ENCODE results near the gene SPEN. TPM values are rescaled to one million over a fixed set of nuclear protein-coding genes. Genes with fewer than 3 reads are reported as not detected.

SPEN gene
- total RNA-seq, 1 experiment from 2014 or later: 44.2 TPM

DNA sequence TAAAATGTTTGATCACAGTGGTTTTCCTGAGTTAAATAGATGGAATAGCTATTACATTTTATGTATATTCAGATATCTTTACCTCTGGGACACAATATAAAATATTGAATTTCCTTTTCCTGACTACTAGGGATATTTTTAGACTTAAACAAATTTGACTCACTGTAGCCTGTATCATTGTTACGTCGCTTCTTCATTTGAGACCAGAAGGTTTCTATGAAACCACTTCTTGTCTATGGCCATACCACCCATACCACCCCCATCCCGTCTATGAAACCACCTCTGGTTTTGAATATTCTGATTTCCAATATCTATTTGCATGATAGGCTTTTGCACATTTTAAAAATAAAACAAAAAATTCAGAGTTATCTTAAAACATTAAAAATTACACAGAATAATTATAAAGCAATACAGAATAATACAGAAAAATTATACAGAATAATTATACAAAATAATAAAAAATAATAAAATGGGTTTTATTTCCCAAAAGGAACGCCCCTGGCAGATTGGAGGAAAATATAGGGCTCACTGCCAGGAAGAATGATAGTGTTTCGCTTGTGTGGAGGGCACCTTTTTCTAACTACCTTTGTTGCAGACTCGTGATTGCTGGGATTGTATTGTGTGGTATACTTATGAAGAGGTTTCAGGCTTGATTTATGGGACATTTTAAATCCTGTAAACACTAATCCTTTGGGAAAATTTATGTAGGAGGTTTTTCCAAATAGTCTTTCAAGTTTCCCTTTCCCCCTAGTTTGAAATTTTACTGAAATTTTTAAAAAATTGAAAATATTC is 4.7 kb downstream of the SPEN start:
- Mint-ChIP-seq H3K27me3 (ENCODE audit: insufficient read depth, unreplicated experiment) (no peaks in the 10 kb centered on the region), H3K36me3 (ENCODE audit: insufficient read depth, unreplicated experiment) (peaks cover 6% of the 10 kb centered on the region), H3K4me3 (ENCODE audit: unreplicated experiment) (peak overlapping the region; percentile 23), H3K4me1 (ENCODE audit: insufficient read depth, unreplicated experiment) (peaks cover 23% of the 10 kb centered on the region), H3K9me3 (ENCODE audit: unreplicated experiment) (no peaks in the 10 kb centered on the region), H3K27ac (ENCODE audit: low read depth, unreplicated experiment) (peak overlapping the region; percentile 97)
- TF ChIP-seq, protein P1, sequence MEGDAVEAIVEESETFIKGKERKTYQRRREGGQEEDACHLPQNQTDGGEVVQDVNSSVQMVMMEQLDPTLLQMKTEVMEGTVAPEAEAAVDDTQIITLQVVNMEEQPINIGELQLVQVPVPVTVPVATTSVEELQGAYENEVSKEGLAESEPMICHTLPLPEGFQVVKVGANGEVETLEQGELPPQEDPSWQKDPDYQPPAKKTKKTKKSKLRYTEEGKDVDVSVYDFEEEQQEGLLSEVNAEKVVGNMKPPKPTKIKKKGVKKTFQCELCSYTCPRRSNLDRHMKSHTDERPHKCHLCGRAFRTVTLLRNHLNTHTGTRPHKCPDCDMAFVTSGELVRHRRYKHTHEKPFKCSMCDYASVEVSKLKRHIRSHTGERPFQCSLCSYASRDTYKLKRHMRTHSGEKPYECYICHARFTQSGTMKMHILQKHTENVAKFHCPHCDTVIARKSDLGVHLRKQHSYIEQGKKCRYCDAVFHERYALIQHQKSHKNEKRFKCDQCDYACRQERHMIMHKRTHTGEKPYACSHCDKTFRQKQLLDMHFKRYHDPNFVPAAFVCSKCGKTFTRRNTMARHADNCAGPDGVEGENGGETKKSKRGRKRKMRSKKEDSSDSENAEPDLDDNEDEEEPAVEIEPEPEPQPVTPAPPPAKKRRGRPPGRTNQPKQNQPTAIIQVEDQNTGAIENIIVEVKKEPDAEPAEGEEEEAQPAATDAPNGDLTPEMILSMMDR (IDR thresholded peaks at IDR 0.05; ENCODE audit: unreplicated experiment): no peak
- ChIA-PET CTCF (interaction anchor here (0.9 to 1.8 kb wide), 3 partner anchors 14 to 37 kb away, joined by 3 to 7 read pairs (median 7); no protein-coding TSS in a partner anchor), POLR2A (interaction anchor here (0.9 to 9.0 kb wide), 10 partner anchors 15 to 98 kb away, joined by 3 to 283 read pairs (median 14); no protein-coding TSS in a partner anchor)
- BruUV-seq (replicated peaks): no TSS peak
- DNase-seq (ENCODE audit: unreplicated experiment): no peak
- intact Hi-C loops (cut with micrococcal nuclease): no loop called here

DNA sequence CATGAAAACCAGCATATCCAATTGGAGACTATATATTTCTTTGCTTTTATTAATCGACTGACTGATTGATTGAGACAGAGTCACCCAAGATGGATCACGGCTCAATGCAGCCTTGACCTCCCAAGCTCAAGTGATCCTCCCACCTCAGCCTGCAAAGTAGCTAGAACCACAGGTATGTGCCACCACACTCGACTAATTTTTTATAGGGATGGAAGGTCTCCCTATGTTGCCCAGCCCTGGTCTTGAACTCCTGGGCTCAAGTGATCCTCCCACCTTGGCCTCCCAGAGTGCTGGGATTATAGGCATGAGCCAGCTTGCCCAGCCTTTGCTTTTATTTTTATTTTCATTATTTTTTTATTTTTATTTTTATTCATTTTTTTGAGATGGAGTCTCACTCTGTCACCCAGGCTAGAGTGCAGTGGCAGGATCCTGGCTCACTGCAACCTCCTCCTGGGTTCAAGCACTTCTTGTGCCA is 5.4 kb downstream of the SPEN start:
- Mint-ChIP-seq H3K36me3 (ENCODE audit: insufficient read depth, unreplicated experiment) (peaks cover 6% of the 10 kb centered on the region), H3K27ac (ENCODE audit: low read depth, unreplicated experiment) (peak overlapping the region; percentile 97), H3K4me3 (ENCODE audit: unreplicated experiment) (no peak overlapping the region), H3K4me1 (ENCODE audit: insufficient read depth, unreplicated experiment) (peaks cover 23% of the 10 kb centered on the region), H3K9me3 (ENCODE audit: unreplicated experiment) (no peaks in the 10 kb centered on the region), H3K27me3 (ENCODE audit: insufficient read depth, unreplicated experiment) (no peaks in the 10 kb centered on the region)
- POLR2A ChIA-PET: interaction anchor here (0.8 to 9.0 kb wide), 7 partner anchors 14 to 58 kb away, joined by 3 to 283 read pairs (median 5); no protein-coding TSS in a partner anchor
- DNase-seq (ENCODE audit: unreplicated experiment): no peak
- CTCF ChIA-PET: interaction anchor here (0.6 to 1.8 kb wide), 2 partner anchors 37 to 38 kb away, joined by 3 to 7 read pairs; no protein-coding TSS in a partner anchor
- BruUV-seq (replicated peaks): no TSS peak
- TF ChIP-seq, protein P1 (IDR thresholded peaks at IDR 0.05; ENCODE audit: unreplicated experiment): no peak
- intact Hi-C loops (cut with micrococcal nuclease): no loop called here

DNA sequence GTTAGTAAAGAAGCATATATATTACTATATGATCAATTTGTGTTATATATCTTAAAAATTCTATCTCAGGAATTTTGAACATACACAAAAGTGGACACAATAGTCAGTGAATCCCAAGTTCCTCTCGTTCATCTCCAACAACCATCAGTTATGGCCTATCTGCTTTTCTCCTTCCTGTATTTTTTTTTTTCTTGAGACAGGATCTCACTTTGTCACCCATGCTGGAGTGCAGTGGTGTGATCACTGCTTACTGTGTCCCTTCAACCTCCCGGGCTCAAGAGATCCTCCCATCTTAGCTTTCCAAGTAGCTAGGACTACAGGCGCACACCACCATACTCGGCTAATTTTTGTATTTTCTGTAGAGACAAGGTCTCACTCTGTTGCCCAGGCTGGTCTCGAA is 9.4 kb downstream of the SPEN start:
- H3K27ac Mint-ChIP-seq (ENCODE audit: low read depth, unreplicated experiment): no peak overlapping the region
- peaks cover 4% of the 10 kb centered on the region for H3K36me3 Mint-ChIP-seq (ENCODE audit: insufficient read depth, unreplicated experiment)
- ChIA-PET POLR2A (no interaction called here), CTCF (interaction anchor here (0.7 kb wide), 1 partner anchor 734 kb away, joined by 6 read pairs; no protein-coding TSS in a partner anchor)
- no peak overlapping the region for H3K4me3 Mint-ChIP-seq (ENCODE audit: unreplicated experiment)
- TF ChIP-seq, protein P1 (IDR thresholded peaks at IDR 0.05; ENCODE audit: unreplicated experiment): no peak
- DNase-seq (ENCODE audit: unreplicated experiment): no peak
- no peaks in the 10 kb centered on the region for H3K27me3 Mint-ChIP-seq (ENCODE audit: insufficient read depth, unreplicated experiment)
- no TSS peak for BruUV-seq (replicated peaks)
- peaks cover 12% of the 10 kb centered on the region for H3K4me1 Mint-ChIP-seq (ENCODE audit: insufficient read depth, unreplicated experiment)
- no peaks in the 10 kb centered on the region for H3K9me3 Mint-ChIP-seq (ENCODE audit: unreplicated experiment)
- intact Hi-C loops (cut with micrococcal nuclease): no loop called here

DNA sequence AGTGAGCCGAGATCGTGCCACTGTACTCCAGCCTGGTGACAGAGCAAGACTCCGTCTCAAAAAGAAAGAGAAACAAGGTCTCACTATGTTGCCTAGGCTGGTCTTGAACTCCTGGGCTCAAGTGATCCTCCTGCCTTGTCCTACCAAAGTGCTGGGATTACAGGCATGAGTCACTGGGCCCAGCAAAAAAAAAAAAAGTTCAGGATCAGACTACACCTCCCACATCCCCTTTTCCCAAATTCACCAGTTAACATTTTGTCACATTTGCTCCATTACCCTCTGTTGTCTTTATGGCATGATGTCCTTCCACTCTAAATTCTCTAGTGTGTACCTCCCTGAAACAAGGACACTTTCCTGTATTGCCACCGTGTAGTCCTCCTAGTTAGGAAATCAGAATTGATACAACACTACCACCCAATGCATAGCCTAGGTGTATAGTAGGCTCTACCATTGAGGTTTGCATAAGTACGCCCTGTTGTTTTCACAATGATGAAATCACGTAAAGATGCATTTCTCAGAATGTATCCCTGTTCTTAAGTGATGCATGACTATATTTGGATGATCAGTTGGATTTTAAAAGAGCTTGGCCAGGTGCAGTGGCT is 10.7 kb downstream of the SPEN start:
- intact Hi-C loops (cut with micrococcal nuclease): no loop called here
- Mint-ChIP-seq H3K4me1 (ENCODE audit: insufficient read depth, unreplicated experiment) (peaks cover 6% of the 10 kb centered on the region), H3K9me3 (ENCODE audit: unreplicated experiment) (no peaks in the 10 kb centered on the region), H3K36me3 (ENCODE audit: insufficient read depth, unreplicated experiment) (peaks cover 4% of the 10 kb centered on the region), H3K27me3 (ENCODE audit: insufficient read depth, unreplicated experiment) (no peaks in the 10 kb centered on the region), H3K27ac (ENCODE audit: low read depth, unreplicated experiment) (no peak overlapping the region), H3K4me3 (ENCODE audit: unreplicated experiment) (no peak overlapping the region)
- BruUV-seq (replicated peaks): no TSS peak
- no peak for DNase-seq (ENCODE audit: unreplicated experiment)
- ChIA-PET CTCF (interaction anchor here (0.6 kb wide), 1 partner anchor 151 kb away, joined by 3 read pairs; no protein-coding TSS in a partner anchor), POLR2A (interaction anchor here (2.0 to 2.1 kb wide), 2 partner anchors 9 to 13 kb away, joined by 5 to 9 read pairs; no protein-coding TSS in a partner anchor)
- TF ChIP-seq, protein P1 (IDR thresholded peaks at IDR 0.05; ENCODE audit: unreplicated experiment): no peak

Data from MCF 10A (cell line).